Thoracic aorta (tissue), 2 donors: ENCODE results near the gene TGFB3. TPM values are rescaled to one million over a fixed set of nuclear protein-coding genes. Genes with fewer than 3 reads are reported as not detected.

Experiments used
- ATAC-seq: fragments of 150-250 bp; one replicate; pipeline ENCODE4 v1.8.0; 2017; ENCODE audit warnings: low read depth; ENCODE audit not compliant: insufficient number of reproducible peaks, low FRiP score
- DNase-seq: peaks from one replicate; pipeline ENCODE4 v3.0.0-alpha.2; 2020; ENCODE audit warnings: low spot score
- H3K27ac ChIP-seq, 2 donors: fragments of 200-600 bp; sonication (generic); 1 replicate in 1 of 2; 2 replicates in 1 of 2; pipeline ENCODE4 v1.5.1; 2016; ENCODE audit warnings: mild to moderate bottlenecking in 2 of 2, moderate library complexity in 2 of 2
- H3K27me3 ChIP-seq: fragments of 200-600 bp; sonication (generic); replicated peaks from 2 replicates; pipeline ENCODE4 v1.6.0; 2016; ENCODE audit warnings: mild to moderate bottlenecking; ENCODE audit not compliant: insufficient read depth
- H3K36me3 ChIP-seq: fragments of 200-600 bp; sonication (generic); one replicate; pipeline ENCODE4 v1.5.1; 2016
- H3K4me1 ChIP-seq, 2 donors: fragments of 200-600 bp; sonication (generic); 1 replicate in 1 of 2; 2 replicates in 1 of 2; pipeline versions ENCODE4 v1.5.1 to v1.6.0; 2016; ENCODE audit warnings: low read depth in 2 of 2, mild to moderate bottlenecking in 1 of 2; ENCODE audit not compliant: control insufficient read depth in 1 of 2
- H3K4me3 ChIP-seq: fragments of 200-600 bp; sonication (generic); 2 replicates; pipeline ENCODE4 v1.5.1; 2016; ENCODE audit warnings: mild to moderate bottlenecking
- H3K9me3 ChIP-seq: fragments of 200-600 bp; sonication (generic); 2 replicates; pipeline ENCODE4 v1.5.1; 2016
- total RNA-seq, 2 donors: library from RNA; depleted of rRNA; stranded (reverse); fragments of >200 nt; gene quantifications; one replicate each; pipeline versions ENCODE4 v1.1.0 to v1.2.3, GENCODE V29; 2016
- TF ChIP-seq, protein P1 (sequence below): fragments of 200-600 bp; sonication (generic); IDR thresholded peaks from one replicate; pipeline ENCODE4 v1.5.1; 2019; ENCODE audit warnings: antibody characterized with exemption

Gene TGFB3
- total RNA-seq, 2 donors from 2014 or later: 46.4 to 67.1 TPM

DNA sequence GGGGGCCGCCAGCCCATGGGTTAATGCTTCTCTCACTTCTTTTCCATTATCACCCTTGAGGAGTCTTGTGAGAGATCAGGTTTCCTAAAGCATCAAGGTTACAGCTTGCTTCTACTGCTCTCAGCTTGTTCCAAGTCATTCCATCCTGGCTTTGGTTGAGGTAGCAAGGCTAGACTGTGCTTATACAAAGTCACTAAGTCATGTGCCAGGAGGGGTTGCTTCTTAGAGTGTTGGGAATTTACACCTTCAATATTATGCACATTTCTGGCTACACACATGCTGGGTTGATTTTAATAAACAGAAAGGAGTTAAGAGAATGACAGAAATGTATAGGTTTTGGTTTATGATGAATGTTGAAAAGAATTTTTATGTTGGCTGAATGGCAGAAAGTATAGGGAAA is 25.6 kb upstream of the TGFB3 start:
- Histone ChIP-seq H3K36me3 (peaks cover 6% of the 10 kb centered on the region), H3K27ac (no peak overlapping the region), H3K4me3 (no peak overlapping the region), H3K4me1 (peaks cover 7 to 18% of the 10 kb centered on the region in 2 donors), H3K27me3 (no peaks in the 10 kb centered on the region), H3K9me3 (no peaks in the 10 kb centered on the region)
- DNase-seq (no peak), ATAC-seq (no peak)
- TF ChIP-seq, protein P1, sequence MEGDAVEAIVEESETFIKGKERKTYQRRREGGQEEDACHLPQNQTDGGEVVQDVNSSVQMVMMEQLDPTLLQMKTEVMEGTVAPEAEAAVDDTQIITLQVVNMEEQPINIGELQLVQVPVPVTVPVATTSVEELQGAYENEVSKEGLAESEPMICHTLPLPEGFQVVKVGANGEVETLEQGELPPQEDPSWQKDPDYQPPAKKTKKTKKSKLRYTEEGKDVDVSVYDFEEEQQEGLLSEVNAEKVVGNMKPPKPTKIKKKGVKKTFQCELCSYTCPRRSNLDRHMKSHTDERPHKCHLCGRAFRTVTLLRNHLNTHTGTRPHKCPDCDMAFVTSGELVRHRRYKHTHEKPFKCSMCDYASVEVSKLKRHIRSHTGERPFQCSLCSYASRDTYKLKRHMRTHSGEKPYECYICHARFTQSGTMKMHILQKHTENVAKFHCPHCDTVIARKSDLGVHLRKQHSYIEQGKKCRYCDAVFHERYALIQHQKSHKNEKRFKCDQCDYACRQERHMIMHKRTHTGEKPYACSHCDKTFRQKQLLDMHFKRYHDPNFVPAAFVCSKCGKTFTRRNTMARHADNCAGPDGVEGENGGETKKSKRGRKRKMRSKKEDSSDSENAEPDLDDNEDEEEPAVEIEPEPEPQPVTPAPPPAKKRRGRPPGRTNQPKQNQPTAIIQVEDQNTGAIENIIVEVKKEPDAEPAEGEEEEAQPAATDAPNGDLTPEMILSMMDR: no peak

GRCh38 chr14:76006253-76006652 is 24.5 kb upstream of the TGFB3 start:
- Histone ChIP-seq H3K9me3 (no peaks in the 10 kb centered on the region), H3K36me3 (peaks cover 6% of the 10 kb centered on the region), H3K27ac (no peak overlapping the region), H3K4me1 (peaks cover under 1 to 18% of the 10 kb centered on the region in 2 donors), H3K4me3 (no peak overlapping the region), H3K27me3 (no peaks in the 10 kb centered on the region)
- DNase-seq (no peak), ATAC-seq (no peak)
- TF ChIP-seq, protein P1: no peak

DNA sequence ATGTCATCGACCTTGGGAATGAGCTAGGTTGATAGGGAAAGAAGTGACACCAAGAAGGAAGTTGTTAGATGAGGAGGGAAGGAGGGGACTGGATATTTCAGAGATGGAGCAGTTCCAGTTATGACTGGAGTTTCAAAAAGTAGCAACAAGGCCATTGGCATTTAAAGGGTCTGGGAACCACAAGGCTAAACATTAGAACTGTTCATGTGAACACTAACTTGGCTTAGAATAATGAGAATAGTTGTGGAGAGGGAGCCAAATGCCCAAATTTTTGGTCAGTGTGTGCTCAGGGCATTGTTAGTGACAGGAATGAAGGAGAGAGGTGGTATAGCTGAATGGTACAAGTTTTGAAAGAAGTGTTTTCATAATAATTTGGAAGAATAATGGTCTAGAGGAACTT is 20.6 kb upstream of the TGFB3 start:
- H3K27ac ChIP-seq: peak overlapping the region in 1 of 2 donors; percentile 43
- no peaks in the 10 kb centered on the region for H3K27me3 ChIP-seq
- H3K4me1 ChIP-seq: peaks cover 6 to 18% of the 10 kb centered on the region in 2 donors
- TF ChIP-seq, protein P1: no peak
- H3K9me3 ChIP-seq: no peaks in the 10 kb centered on the region
- ATAC-seq: no peak
- no peak overlapping the region for H3K4me3 ChIP-seq
- H3K36me3 ChIP-seq: peaks cover 11% of the 10 kb centered on the region
- DNase-seq: no peak

DNA sequence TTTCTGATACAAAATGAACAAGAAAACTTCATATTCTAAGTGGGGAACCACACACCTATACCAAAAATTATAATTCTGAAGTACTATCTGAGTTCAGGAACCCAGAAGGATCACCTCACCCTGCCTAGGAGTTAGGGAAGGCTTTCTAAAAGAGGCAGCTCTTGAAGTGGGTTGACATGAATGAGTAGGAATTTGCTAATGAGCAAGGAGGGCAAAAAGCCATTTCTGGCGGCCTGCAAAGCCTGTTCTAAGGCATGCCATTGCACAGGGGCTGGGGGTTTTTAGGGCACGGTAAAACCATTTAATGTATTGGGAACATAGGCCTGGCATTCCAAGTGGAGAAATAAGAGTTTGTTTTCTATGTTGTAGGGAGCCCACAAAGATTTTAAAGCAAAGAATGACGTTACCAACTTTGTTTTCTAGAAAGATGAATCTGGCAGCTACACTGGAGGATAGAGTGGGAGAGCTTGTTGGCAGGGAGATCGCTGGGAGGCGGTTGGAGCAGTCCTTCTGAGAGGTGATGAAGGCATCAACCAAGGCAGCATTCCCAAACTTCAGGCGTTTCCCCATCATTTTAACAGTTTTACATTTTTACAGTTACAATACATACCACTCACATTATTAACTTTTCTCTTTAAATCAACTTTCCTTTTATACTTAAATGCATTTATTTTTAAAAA is 17.9 kb upstream of the TGFB3 start:
- peak overlapping the region; percentile 62 to 78 for H3K27ac ChIP-seq
- TF ChIP-seq, protein P1: no peak
- H3K36me3 ChIP-seq: peaks cover 5% of the 10 kb centered on the region

GRCh38 chr14:75996488-75996887 is 14.7 kb upstream of the TGFB3 start:
- no peak for DNase-seq

More for the DNA sequence above, 17.9 kb upstream of the TGFB3 start:
- ATAC-seq (no peak), DNase-seq (no peak)
- peaks cover 15 to 32% of the 10 kb centered on the region in 2 donors for H3K4me1 ChIP-seq
- no peaks in the 10 kb centered on the region for H3K9me3 ChIP-seq
- no peaks in the 10 kb centered on the region for H3K27me3 ChIP-seq
- no peak overlapping the region for H3K4me3 ChIP-seq

More at GRCh38 chr14:75996488-75996887, 14.7 kb upstream of the TGFB3 start:
- no peak overlapping the region for H3K4me3 ChIP-seq
- H3K36me3 ChIP-seq: peaks cover 5% of the 10 kb centered on the region
- peak overlapping the region; percentile 92 to 97 for H3K27ac ChIP-seq
- H3K27me3 ChIP-seq: no peaks in the 10 kb centered on the region
- TF ChIP-seq, protein P1: no peak
- ATAC-seq: no peak
- H3K4me1 ChIP-seq: peaks cover 31 to 50% of the 10 kb centered on the region in 2 donors
- no peaks in the 10 kb centered on the region for H3K9me3 ChIP-seq
